Psoas muscle (tissue), 8 donors: ENCODE data around the gene IL36G. TPM values are rescaled to one million over a fixed set of nuclear protein-coding genes. Genes with fewer than 3 reads are reported as not detected.

ENCODE experiments used
- ATAC-seq, 4 donors: fragments of 200-7000 bp; cut with Tn5 transposase; one replicate each; pipeline ENCODE4 v1.9.1; 2020; ENCODE audit warnings: moderate library complexity in 3 of 4, mild to moderate bottlenecking in 2 of 4
- DNase-seq, 2 donors: peaks; one replicate each; pipeline ENCODE4 v3.0.0-alpha.2; 2020
- H3K27ac ChIP-seq: fragments of 200-600 bp; one replicate; pipeline ENCODE4 v1.8.0; 2022
- H3K27me3 ChIP-seq, 3 donors: fragments of 200-600 bp in 1 of 3; one replicate each; pipeline versions ENCODE4 v1.6.1 to v1.8.0; 2013 to 2022; ENCODE audit warnings: low read length in 2 of 3, mild to moderate bottlenecking in 2 of 3, moderate library complexity in 1 of 3; ENCODE audit not compliant: insufficient read depth in 3 of 3
- H3K36me3 ChIP-seq, 2 donors: fragments of 200-600 bp in 1 of 2; one replicate each; pipeline versions ENCODE4 v1.6.1 to v1.8.0; 2013 to 2022; ENCODE audit warnings: low read depth in 1 of 2, mild to moderate bottlenecking in 1 of 2, moderate library complexity in 1 of 2; ENCODE audit not compliant: insufficient read depth in 1 of 2
- H3K4me1 ChIP-seq: fragments of 200-600 bp; one replicate; pipeline ENCODE4 v1.8.0; 2022
- H3K4me3 ChIP-seq: fragments of 200-600 bp; one replicate; pipeline ENCODE4 v1.8.0; 2022; ENCODE audit warnings: mild to moderate bottlenecking
- H3K9me3 ChIP-seq: fragments of 200-600 bp; one replicate; pipeline ENCODE4 v1.8.0; 2022
- CTCF ChIP-seq: fragments of 200-600 bp; IDR thresholded peaks from one replicate; pipeline ENCODE4 v1.8.0; 2022; ENCODE audit warnings: antibody characterized with exemption
- WGBS, 3 donors: extraction: QIAGEN DNeasy Blood & Tissue Kit; methylation state at CpG; one replicate each; pipeline versions ENCODE4 v1.1.6 to v1.1.7; 2013; 5-methylcytosine and 5-hydroxymethylcytosine counted together
- intact Hi-C, 2 donors: fragments of 100-400 bp; cut with DNase I; formaldehyde crosslinking; loops; one replicate each; pipeline versions ENCODE4 v1.11.0 to v1.14.2; 2022
- polyA plus RNA-seq, 3 donors: library from polyadenylated mRNA; stranded (reverse); fragments of 200-250 nt; gene quantifications; one replicate each; pipeline ENCODE4 v1.2.3, GENCODE V29; 2013
- total RNA-seq, 4 donors: library from RNA; stranded (reverse); fragmentation: NEBNext Ultra II Directional in 2 of 4; extraction: Animal tissue kit (Norgen Biotek cat#: 25700) in 2 of 4; gene quantifications; one replicate each; pipeline versions ENCODE4 v1.2.1 to v1.2.4, GENCODE V29; 2021 to 2023
- donor health status: healthy with polysubstance abuse.
- donor health status: DM: no; HTN: no; CAD: no; lungs with moderate emphysema.
- donor health status: Bipolar disorder and iron deficiency.
- donor health status: healthy.
- donor health status: DM: yes; HTN: yes; CAD: no.
- donor health status: DM: no; HTN: no; CAD: no.
- donor health status: DM: no; HTN: no; CAD: no.
- donor health status: DM: yes; HTN: yes; CAD: no.

Gene IL36G
- total and polyA plus RNA-seq, 7 donors = not detected

GRCh38 chr2:112994648-112995047 is 16.8 kb downstream of the IL36G start:
- Histone ChIP-seq H3K27ac (no peak overlapping the region), H3K9me3 (peaks cover 18% of the 10 kb centered on the region), H3K4me1 (no peaks in the 10 kb centered on the region), H3K36me3 (no peaks in the 10 kb centered on the region), H3K4me3 (no peak overlapping the region), H3K27me3 (peaks cover 0 to 3% (median 0%) of the 10 kb centered on the region in 3 donors)
- no peak for TF ChIP-seq CTCF
- WGBS, 3 donors = 81 to 89% (median 83%) methylated on average over 2 of the region's 2 CpGs
- intact Hi-C loops = loop anchor here in 1 of 2 donors (1.0 kb wide), 1 partner anchor 15 kb away; no protein-coding TSS in a partner anchor
- DNase-seq (no peak), ATAC-seq (no peak)

GRCh38 chr2:112995346-112995920 is 17.6 kb downstream of the IL36G start:
- no peaks in the 10 kb centered on the region for H3K36me3 ChIP-seq
- intact Hi-C loops = loop anchor here in 1 of 2 donors (1.0 kb wide), 1 partner anchor 14 kb away; no protein-coding TSS in a partner anchor
- ATAC-seq (no peak), DNase-seq (no peak)
- H3K4me3 ChIP-seq = no peak overlapping the region
- peaks cover 0 to 3% (median 0%) of the 10 kb centered on the region in 3 donors for H3K27me3 ChIP-seq
- WGBS, 3 donors = 88 to 91% (median 90%) methylated on average over 14 of the region's 14 CpGs
- H3K9me3 ChIP-seq = peaks cover 18% of the 10 kb centered on the region
- no peak overlapping the region for H3K27ac ChIP-seq
- no peaks in the 10 kb centered on the region for H3K4me1 ChIP-seq
- no peak for TF ChIP-seq CTCF

GRCh38 chr2:112996635-112997034 is 18.8 kb downstream of the IL36G start:
- Histone ChIP-seq H3K36me3 (no peaks in the 10 kb centered on the region), H3K4me1 (no peaks in the 10 kb centered on the region), H3K27ac (no peak overlapping the region), H3K9me3 (peaks cover 15% of the 10 kb centered on the region), H3K4me3 (no peak overlapping the region), H3K27me3 (peaks cover 0 to 3% (median 0%) of the 10 kb centered on the region in 3 donors)
- no peak for TF ChIP-seq CTCF
- intact Hi-C loops = no loop called here
- no peak for ATAC-seq
- DNase-seq = no peak
- WGBS, 3 donors = 67 to 80% (median 70%) methylated on average over 6 of the region's 6 CpGs

DNA sequence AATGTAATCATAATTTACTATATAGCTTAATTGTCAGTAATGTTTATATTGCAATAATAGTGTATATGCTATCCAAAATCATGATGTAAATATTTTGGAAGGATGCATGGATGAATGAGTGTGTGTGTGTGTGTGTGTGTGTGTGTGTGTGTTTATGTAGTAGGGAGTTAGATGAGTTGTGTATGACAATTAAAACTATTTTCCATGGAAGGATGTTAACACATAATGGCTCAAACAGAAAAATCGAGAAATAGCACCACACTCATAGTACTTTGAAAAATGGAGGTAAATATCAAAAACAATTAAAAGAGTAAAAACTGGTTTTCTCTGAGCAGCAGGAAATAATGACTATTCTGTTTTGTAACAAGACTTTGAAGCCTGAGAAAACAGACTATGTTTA is 19.3 kb downstream of the IL36G start:
- H3K4me1 ChIP-seq = no peaks in the 10 kb centered on the region
- WGBS, 3 donors = 81 to 88% (median 88%) methylated on average over 1 of the region's 1 CpG
- no peak for ATAC-seq

More for the DNA sequence above, 19.3 kb downstream of the IL36G start:
- Histone ChIP-seq H3K4me3 (no peak overlapping the region), H3K36me3 (no peaks in the 10 kb centered on the region), H3K9me3 (peaks cover 10% of the 10 kb centered on the region), H3K27ac (no peak overlapping the region), H3K27me3 (peaks cover 0 to 3% (median 0%) of the 10 kb centered on the region in 3 donors)
- TF ChIP-seq CTCF = no peak
- DNase-seq = no peak
- intact Hi-C loops = no loop called here
